ENCODE measurements around the gene NPAS3.

NPAS3 gene

GRCh38 chr14:32940711-32941667, 2.3 kb downstream of the NPAS3 start:
- no peak for DNase-seq

DNA sequence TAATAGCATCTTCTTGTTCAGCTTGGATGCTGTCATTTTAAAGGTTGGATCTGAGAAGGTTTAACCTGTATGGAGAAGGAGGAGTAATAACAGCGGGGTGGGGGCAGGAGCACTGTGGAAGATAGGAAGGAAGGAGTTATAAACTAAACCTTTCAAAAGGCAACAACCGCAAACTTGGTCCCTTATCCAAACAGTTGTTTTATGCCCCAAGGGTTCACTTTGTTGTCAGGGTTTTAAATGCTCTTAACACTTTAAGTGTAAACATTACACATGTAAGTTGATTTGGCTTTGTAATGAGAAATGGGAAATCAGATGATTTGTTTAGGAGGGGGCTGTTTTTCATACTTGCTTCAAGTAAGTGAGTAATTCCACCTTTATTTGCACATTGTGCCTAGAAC, 3.0 kb downstream of the NPAS3 start:
- no peak for DNase-seq

- DNase-seq = no peak
These were observed 8.4 kb downstream of the NPAS3 start for GRCh38 chr14:32947081-32947480.

DNA sequence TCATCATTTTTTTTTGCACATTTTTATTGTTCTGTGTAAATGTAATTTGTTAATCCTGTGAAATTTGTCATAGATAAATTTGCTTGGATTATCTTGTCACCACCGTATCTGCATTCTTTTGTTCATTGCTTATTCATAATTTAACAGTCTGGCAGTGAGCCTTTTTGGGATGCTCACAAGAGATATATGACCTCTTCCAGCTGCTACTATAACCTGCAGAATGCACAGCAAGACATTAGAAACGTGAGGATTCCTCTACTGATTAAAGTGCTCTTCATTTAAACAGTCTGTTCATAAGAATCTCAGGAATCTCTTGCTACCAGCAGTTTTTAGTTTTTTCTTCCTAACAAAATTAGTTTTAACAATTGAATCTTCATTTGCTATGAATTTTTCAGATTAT, 9.1 kb downstream of the NPAS3 start:
- DNase-seq = no peak

DNA sequence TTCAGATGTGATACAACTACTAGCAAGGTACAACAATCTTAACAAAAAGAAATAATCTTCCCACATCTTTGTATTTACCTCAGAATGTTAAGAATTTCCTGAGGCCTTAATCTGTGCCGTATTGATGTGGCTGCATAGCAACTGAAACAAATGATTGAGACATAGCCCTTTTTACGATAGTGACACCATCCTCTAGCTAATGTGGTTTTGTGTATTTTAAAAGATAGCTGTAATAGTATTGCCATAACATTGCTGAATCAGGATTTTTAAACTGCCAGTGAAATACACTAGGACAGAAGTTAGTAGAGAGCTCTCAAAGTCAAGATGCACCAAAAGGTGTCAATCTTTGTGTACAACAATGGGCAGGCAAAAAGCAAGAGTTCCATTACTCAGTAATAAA, 11.9 kb downstream of the NPAS3 start:
- DNase-seq = no peak

GRCh38 chr14:32967421-32967820, 28.7 kb downstream of the NPAS3 start:
- DNase-seq = no peak

- no peak for DNase-seq
These were observed 30.4 kb downstream of the NPAS3 start for GRCh38 chr14:32968972-32969544.

GRCh38 chr14:32977913-32978312, 39.2 kb downstream of the NPAS3 start:
- DNase-seq = no peak

DNA sequence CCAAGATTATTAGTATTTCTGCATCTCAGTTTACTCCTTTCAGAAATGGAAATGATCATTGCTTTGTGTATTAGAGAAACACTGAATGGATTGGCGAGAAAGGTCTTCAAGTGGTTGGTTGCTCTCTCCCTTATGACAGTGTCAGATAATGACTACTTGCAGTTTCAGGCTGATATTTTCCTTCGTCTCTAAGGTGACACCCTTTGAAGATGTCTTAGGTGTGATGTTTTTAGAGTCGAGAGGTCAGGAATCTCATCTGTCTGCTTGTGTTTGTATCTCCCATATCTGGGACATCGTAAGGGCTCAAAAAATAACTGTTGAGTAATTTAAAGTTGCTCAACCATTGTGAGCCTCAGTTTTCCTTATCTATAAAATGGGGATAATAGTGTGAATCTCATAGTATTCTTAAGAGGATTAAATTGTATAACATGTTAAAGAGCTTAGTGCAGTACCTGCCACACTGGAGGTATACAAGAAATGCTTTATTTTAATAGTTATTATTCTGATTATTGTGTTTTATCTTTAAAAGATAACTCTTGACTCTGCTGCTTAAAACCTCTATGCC, 40.1 kb downstream of the NPAS3 start:
- no peak for DNase-seq

- DNase-seq = no peak
These were observed 41.7 kb downstream of the NPAS3 start for GRCh38 chr14:32980178-32980901.

DNA sequence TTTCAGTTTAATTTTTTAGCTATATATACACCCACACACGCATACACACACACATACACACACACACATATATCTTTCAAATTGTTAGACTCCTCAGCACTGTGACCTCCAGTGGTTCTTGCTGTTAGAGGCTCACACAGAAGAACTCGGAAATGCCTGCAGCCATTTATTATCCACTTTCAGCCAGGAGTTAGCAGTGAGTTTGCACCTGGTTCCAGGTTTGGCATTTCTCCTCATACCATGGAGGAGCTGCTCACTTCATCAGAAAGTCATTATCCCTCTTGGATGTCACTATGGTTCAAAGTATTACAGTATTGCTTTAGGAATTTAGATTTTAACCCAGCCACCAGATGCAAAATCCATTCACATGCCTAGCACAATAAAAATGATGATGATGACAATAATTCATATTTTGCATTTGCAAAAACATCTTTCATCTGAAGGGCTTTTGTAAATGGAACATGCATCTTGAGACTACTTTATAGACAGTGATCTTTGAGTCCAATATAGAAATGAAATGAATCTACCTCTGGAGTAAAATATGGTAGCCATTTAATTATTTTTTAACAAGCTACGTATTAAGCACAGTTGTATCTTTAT, 42.3 kb downstream of the NPAS3 start:
- DNase-seq = no peak

DNA sequence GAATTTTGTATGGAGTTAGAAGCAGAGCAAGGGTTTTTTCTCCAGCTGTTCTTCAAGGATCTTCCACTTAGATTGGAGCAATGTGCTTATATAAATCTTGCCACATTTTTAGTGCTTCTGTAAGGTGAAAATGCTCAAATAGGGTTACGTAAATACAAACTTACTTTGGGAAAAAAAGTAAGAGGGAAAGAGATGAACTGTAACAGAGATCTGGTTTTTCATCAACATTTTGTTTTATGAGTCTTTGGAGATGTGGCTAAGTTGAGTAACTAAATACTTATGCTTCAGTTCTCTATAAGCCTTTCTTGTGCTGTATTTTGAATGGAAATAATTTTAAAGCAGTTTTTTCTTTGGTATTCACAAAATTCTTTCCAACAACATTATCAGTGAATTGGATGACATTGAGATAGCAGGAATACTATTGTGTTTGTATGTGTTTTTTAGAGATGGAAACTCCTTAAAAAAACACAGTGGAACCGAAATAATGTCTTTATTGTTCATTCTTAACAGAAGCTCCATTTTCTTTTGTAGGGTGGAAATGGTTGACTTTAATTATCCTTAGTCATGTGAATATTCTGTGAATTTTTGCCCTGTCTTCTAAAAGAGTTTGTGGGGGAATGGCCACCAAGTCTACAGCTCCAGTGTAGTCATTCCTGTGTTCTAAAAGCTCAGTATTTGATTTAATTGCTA, 45.7 kb downstream of the NPAS3 start:
- DNase-seq = no peak

GRCh38 chr14:32985866-32986265, 47.2 kb downstream of the NPAS3 start:
- DNase-seq = no peak

- DNase-seq = no peak
These were observed 48.3 kb downstream of the NPAS3 start for GRCh38 chr14:32986791-32987540.

GRCh38 chr14:32991691-32992090, 53.0 kb downstream of the NPAS3 start:
- no peak for DNase-seq

DNA sequence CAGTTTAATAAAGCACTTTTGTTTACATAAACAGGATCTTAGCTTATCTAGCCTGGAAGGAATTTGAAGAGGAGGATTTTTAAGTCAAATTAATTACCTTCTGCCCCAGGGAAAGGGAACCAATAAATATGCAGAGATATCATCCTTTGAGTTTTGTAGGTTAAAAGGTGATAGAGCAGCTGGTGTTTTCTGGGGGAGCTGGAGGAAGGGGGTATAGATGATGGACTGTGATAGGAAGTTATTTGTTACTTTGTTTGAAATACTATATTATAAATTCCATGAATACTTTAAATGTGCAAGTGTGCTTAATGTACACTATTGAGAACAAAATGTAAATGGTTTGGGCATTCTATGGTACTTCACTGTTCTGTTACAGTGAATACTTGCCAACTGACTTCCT, 55.2 kb downstream of the NPAS3 start:
- no peak for DNase-seq

- DNase-seq = no peak
These were observed 57.7 kb downstream of the NPAS3 start for GRCh38 chr14:32996343-32996742.

DNA sequence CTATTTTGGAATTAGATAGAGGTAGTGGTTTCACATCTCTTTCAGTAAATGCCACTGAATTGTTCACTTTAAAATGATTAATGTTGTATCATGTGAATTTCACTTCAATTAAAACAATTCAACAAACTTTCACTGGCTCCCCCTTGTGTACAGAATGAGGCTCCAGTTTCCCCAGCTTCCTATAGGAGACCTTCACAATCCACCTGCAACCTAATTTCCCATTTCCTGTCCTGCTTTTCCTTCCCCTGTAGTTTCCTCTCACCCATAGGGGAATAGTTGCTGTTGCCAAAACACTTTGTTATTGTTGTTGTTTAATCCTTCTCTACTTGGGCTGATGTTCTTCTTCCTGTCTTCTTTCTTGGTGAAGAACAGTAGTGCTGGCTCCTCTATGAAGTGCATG, 59.8 kb downstream of the NPAS3 start:
- DNase-seq = no peak

DNA sequence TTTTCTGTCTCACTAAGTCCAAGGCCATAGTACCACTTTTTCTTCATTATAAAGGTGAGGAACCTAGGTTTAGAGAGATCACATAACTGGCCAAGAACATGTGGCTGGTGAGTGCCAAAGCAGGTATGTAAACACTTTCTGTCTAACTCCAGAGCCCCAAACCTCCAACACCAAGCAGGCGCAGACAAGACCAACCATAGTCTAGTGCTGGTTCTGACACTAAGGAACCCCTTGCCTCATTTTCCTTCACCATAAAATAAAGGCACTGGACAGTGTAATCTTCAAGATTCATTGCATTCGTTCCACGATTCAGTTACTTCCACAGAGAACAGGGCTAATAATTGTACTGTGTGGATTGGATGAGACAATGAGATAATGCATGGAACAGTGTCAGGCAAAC, 71.0 kb downstream of the NPAS3 start:
- no peak for DNase-seq

GRCh38 chr14:33010495-33010894, 71.8 kb downstream of the NPAS3 start:
- DNase-seq = no peak

GRCh38 chr14:33014710-33015109, 76.0 kb downstream of the NPAS3 start:
- DNase-seq = no peak

DNA sequence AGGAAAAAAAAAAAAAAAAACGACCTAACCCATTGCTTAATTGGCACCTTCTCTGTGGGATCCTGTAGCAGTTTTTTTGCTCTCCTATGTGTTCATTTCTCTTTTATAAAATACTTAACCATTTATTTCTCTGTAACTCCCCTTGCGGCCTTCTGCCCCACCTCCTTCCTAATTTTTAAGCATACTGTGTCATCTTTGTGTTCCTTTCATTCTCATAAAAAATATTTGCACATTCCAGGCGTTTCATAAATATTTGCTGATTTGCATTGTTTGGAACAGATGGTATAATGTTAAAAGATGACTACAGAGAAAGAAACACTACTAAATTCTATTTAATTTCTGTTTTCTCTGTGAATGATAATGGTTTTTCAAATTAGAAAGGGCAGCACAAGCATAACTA, 77.9 kb downstream of the NPAS3 start:
- DNase-seq = no peak

Data from activated CD4-positive, alpha-beta T cell treated with anti-CD3 and anti-CD28 coated beads, Interleukin-2, amount 50 U/mL, for 48 hours (primary cell).